GM12801 (cell line): ENCODE results near the gene AMBRA1.

ENCODE experiments used
- CTCF ChIP-seq: IDR thresholded peaks from one replicate; pipeline ENCODE4 v1.5.1; 2011; ENCODE audit warnings: control low read depth; ENCODE audit not compliant: insufficient read length; ENCODE audit errors: extremely low read depth

AMBRA1 gene

GRCh38 chr11:46508360-46508759 is 85.5 kb downstream of the AMBRA1 start:
- TF ChIP-seq CTCF: no peak

- no peak for TF ChIP-seq CTCF
Observed at GRCh38 chr11:46506483-46506791, 87.4 kb downstream of the AMBRA1 start.

GRCh38 chr11:46505741-46506482 is 87.9 kb downstream of the AMBRA1 start:
- no peak for TF ChIP-seq CTCF

GRCh38 chr11:46504817-46505613 is 88.8 kb downstream of the AMBRA1 start:
- TF ChIP-seq CTCF: no peak

- TF ChIP-seq CTCF: no peak
Observed at GRCh38 chr11:46499821-46500220, 94.0 kb downstream of the AMBRA1 start.

- TF ChIP-seq CTCF: no peak
Observed at GRCh38 chr11:46498968-46499367, 94.9 kb downstream of the AMBRA1 start.

- no peak for TF ChIP-seq CTCF
Observed at GRCh38 chr11:46498179-46498578, 95.6 kb downstream of the AMBRA1 start.
